SK-N-SH (cell line): ENCODE results near the gene NOS1. TPM values are rescaled to one million over a fixed set of nuclear protein-coding genes. Genes with fewer than 3 reads are reported as not detected.

Source experiments
- CTCF ChIA-PET: fragments of 300-600, 350-600 bp; formaldehyde crosslinking; extraction: SDS; loops from one replicate; lab custom pipeline; 2021; lab: Yijun Ruan, JAX
- POLR2A ChIA-PET: fragments of 350-600 bp; sonication (Branson Sonifier 250); formaldehyde crosslinking; extraction: SDS; loops from one replicate; lab custom pipeline; 2020; ENCODE audit warnings: antibody characterized with exemption, inconsistent platforms; lab: Yijun Ruan, JAX
- DNase-seq: peaks from one replicate; pipeline ENCODE4 v3.0.0; 2012
- H2AFZ ChIP-seq: fragments of 200-600 bp; sonication (generic); 2 replicates; pipeline ENCODE4 v1.8.1; 2016; ENCODE audit warnings: antibody characterized with exemption, mild to moderate bottlenecking, low read depth
- H3F3A ChIP-seq: fragments of 200-600 bp; sonication (generic); replicated peaks from 2 replicates; pipeline ENCODE3; 2016; ENCODE audit warnings: antibody characterized with exemption, mild to moderate bottlenecking; ENCODE audit not compliant: insufficient read depth
- H3K27ac ChIP-seq, 2 experiments: fragments of 200-500 bp in 1 of 2; fragments of 200-600 bp in 1 of 2; sonication (Bioruptor generic) in 1 of 2; sonication (generic), shearing (Covaris generic) in 1 of 2; 2 replicates each; pipeline versions ENCODE4 v1.5.1 to v1.6.1; 2014 to 2016; ENCODE audit warnings: low read depth in 2 of 2, inconsistent platforms in 1 of 2, low read length in 1 of 2, mild to moderate bottlenecking in 1 of 2, mixed read lengths in 1 of 2
- H3K27me3 ChIP-seq: fragments of 200-600 bp; sonication (generic), shearing (Covaris generic); 2 replicates; pipeline ENCODE4 v1.6.1; 2016; ENCODE audit warnings: mixed run types; ENCODE audit not compliant: insufficient read depth
- H3K36me3 ChIP-seq, 2 experiments: fragments of 200-500 bp in 1 of 2; fragments of 200-600 bp in 1 of 2; sonication (Bioruptor generic) in 1 of 2; sonication (generic) in 1 of 2; replicated peaks in 1 of 2; 2 replicates each; pipeline versions ENCODE3 to v1.5.1; 2014 to 2016; ENCODE audit warnings: low read length in 1 of 2, mild to moderate bottlenecking in 1 of 2; ENCODE audit not compliant: insufficient read depth in 2 of 2, control insufficient read depth in 1 of 2
- H3K4me1 ChIP-seq, 2 experiments: fragments of 200-500 bp in 1 of 2; fragments of 200-600 bp in 1 of 2; sonication (Bioruptor generic) in 1 of 2; sonication (generic), shearing (Covaris generic) in 1 of 2; 2 replicates each; pipeline versions ENCODE4 v1.5.1 to v1.6.1; 2014 to 2016; ENCODE audit warnings: low read depth in 1 of 2, low read length in 1 of 2, mixed run types in 1 of 2; ENCODE audit not compliant: insufficient read depth in 2 of 2, control insufficient read depth in 1 of 2
- H3K4me2 ChIP-seq: fragments of 200-600 bp; sonication (generic), shearing (Covaris generic); 2 replicates; pipeline ENCODE4 v1.6.1; 2017; ENCODE audit warnings: mixed run types
- H3K4me3 ChIP-seq, 2 experiments: fragments of 200-500 bp in 1 of 2; fragments of 200-600 bp in 1 of 2; sonication (Bioruptor generic) in 1 of 2; sonication (generic), shearing (Covaris generic) in 1 of 2; 2 replicates each; pipeline versions ENCODE4 v1.5.1 to v1.8.1; 2014 to 2016; ENCODE audit warnings: low read depth in 2 of 2, inconsistent platforms in 1 of 2, low read length in 1 of 2, mild to moderate bottlenecking in 1 of 2, mixed read lengths in 1 of 2, moderate library complexity in 1 of 2
- H3K79me2 ChIP-seq: fragments of 200-600 bp; sonication (generic); 2 replicates; pipeline ENCODE4 v1.8.1; 2017; ENCODE audit warnings: mild to moderate bottlenecking; ENCODE audit not compliant: insufficient read depth
- H3K9ac ChIP-seq: fragments of 200-600 bp; sonication (generic); 2 replicates; pipeline ENCODE4 v1.6.1; 2017; ENCODE audit warnings: mixed run types
- H3K9me2 ChIP-seq: fragments of 200-600 bp; sonication (generic); 2 replicates; pipeline ENCODE4 v1.6.1; 2017; ENCODE audit warnings: mixed run types
- H3K9me3 ChIP-seq: fragments of 200-600 bp; sonication (generic); 2 replicates; pipeline ENCODE4 v1.6.1; 2017; ENCODE audit warnings: mixed run types, mild to moderate bottlenecking, moderate library complexity
- H4K20me1 ChIP-seq: fragments of 200-600 bp; sonication (generic); 2 replicates; pipeline ENCODE4 v1.6.1; 2017; ENCODE audit warnings: mild to moderate bottlenecking, mixed run types; ENCODE audit not compliant: insufficient read depth
- CTCF ChIP-seq: fragments of 200-600 bp; sonication (generic); IDR thresholded peaks from 2 replicates; pipeline ENCODE4 v1.6.1; 2017; ENCODE audit warnings: antibody characterized with exemption, mild to moderate bottlenecking, moderate library complexity
- ELF1 ChIP-seq: IDR thresholded peaks from 2 replicates; pipeline ENCODE4 v1.4.0; 2012
- EZH2phosphoT487 ChIP-seq: fragments of 200-600 bp; sonication (generic); IDR thresholded peaks from 2 replicates; pipeline ENCODE4 v1.6.1; 2017; ENCODE audit warnings: low read depth, mixed run types, mild to moderate bottlenecking, antibody characterized with exemption, moderate library complexity, borderline replicate concordance
- FOSL2 ChIP-seq: IDR thresholded peaks from 2 replicates; pipeline ENCODE4 v1.4.0; 2012; ENCODE audit warnings: low read depth, mild to moderate bottlenecking, moderate library complexity, borderline replicate concordance
- FOXJ3 ChIP-seq: sonication (generic); formaldehyde crosslinking; IDR thresholded peaks from 2 replicates; pipeline ENCODE4 v1.5.1; 2020; ENCODE audit warnings: mild to moderate bottlenecking, missing genetic modification reagents
- GABPA ChIP-seq: IDR thresholded peaks from 2 replicates; pipeline ENCODE4 v1.4.0; 2012; ENCODE audit warnings: low read depth, mild to moderate bottlenecking
- IRF3 ChIP-seq: fragments of 150-350 bp; IDR thresholded peaks from 2 replicates; pipeline ENCODE4 v1.6.1; 2016; ENCODE audit warnings: mild to moderate bottlenecking, low read depth, low read length
- JUND ChIP-seq: IDR thresholded peaks from 2 replicates; pipeline ENCODE4 v1.4.0; 2012
- MAX ChIP-seq: IDR thresholded peaks from 2 replicates; pipeline ENCODE4 v1.4.0; 2012; ENCODE audit warnings: low read depth
- MEF2A ChIP-seq: IDR thresholded peaks from 2 replicates; pipeline ENCODE4 v1.4.0; 2012; ENCODE audit warnings: low read depth, borderline replicate concordance
- MXI1 ChIP-seq: IDR thresholded peaks from 2 replicates; pipeline ENCODE4 v1.6.1; 2012; ENCODE audit warnings: mild to moderate bottlenecking, low read depth, low read length, improper control_type of control experiment
- NFIC ChIP-seq: IDR thresholded peaks from 2 replicates; pipeline ENCODE4 v1.4.0; 2012; ENCODE audit warnings: borderline replicate concordance
- NRF1 ChIP-seq: IDR thresholded peaks from 2 replicates; pipeline ENCODE4 v1.6.1; 2012; ENCODE audit warnings: low read depth, mild to moderate bottlenecking, low read length
- PBX3 ChIP-seq: IDR thresholded peaks from 2 replicates; pipeline ENCODE4; 2012
- RCOR1 ChIP-seq: fragments of 150-350 bp; IDR thresholded peaks from 2 replicates; pipeline ENCODE4 v1.6.1; 2017; ENCODE audit warnings: antibody characterized with exemption, low read length
- RXRA ChIP-seq: IDR thresholded peaks from 2 replicates; pipeline ENCODE4 v1.4.0; 2012; ENCODE audit warnings: low read depth, mild to moderate bottlenecking, borderline replicate concordance
- SMC3 ChIP-seq: IDR thresholded peaks from 2 replicates; pipeline ENCODE4 v1.6.1; 2012; ENCODE audit warnings: low read depth, low read length, improper control_type of control experiment
- TCF12 ChIP-seq: IDR thresholded peaks from 2 replicates; pipeline ENCODE4 v1.4.0; 2012
- USF1 ChIP-seq: IDR thresholded peaks from 2 replicates; pipeline ENCODE4 v1.4.0; 2012; ENCODE audit warnings: low read depth, borderline replicate concordance
- ZBTB33 ChIP-seq: IDR thresholded peaks from 2 replicates; pipeline ENCODE4 v1.4.0; 2012; ENCODE audit warnings: low read depth, borderline replicate concordance
- WGBS: methylation state at CpG from one replicate; pipeline ENCODE4 v1.1.6; 2017; ENCODE audit warnings: low lambda C conversion rate; 5-methylcytosine and 5-hydroxymethylcytosine counted together
- polyA plus RNA-seq, 3 experiments: library from polyadenylated mRNA; depleted of rRNA; stranded (reverse); fragments of >200 nt; gene quantifications; 2 replicates each; pipeline ENCODE4 v1.2.3, GENCODE V29; 2012

The NOS1 gene
- polyA plus RNA-seq, 1 of the 3 experiments (the other 2 are of a cell fraction), result 0.02 TPM

- H4K20me1 ChIP-seq, result no peaks in the 10 kb centered on the region
Observed at GRCh38 chr12:117228239-117228638, 133.2 kb downstream of the NOS1 start.

More at GRCh38 chr12:117228239-117228638, 133.2 kb downstream of the NOS1 start:
- WGBS, result 49% methylated on average over 2 of the region's 2 CpGs
- CTCF ChIA-PET, result interaction anchor here (0.6 to 5.2 kb wide), 7 partner anchors 8 to 629 kb away, joined by 3 to 38 read pairs (median 6); no protein-coding TSS in a partner anchor
- no peak overlapping the region for H3K4me3 ChIP-seq
- no peaks in the 10 kb centered on the region for H3K36me3 ChIP-seq
- H2AFZ ChIP-seq, result no peak overlapping the region
- H3K4me1 ChIP-seq, result no peaks in the 10 kb centered on the region
- no peak overlapping the region for H3K9ac ChIP-seq
- no peaks in the 10 kb centered on the region for H3K9me3 ChIP-seq
- no peak for TF ChIP-seq USF1
- no peak for TF ChIP-seq ELF1
- TF ChIP-seq MEF2A, result no peak
- no peak for TF ChIP-seq PBX3
- no peak for TF ChIP-seq MAX
- no peak for TF ChIP-seq MXI1
- no peak for TF ChIP-seq IRF3
- no peak for TF ChIP-seq RCOR1
- TF ChIP-seq SMC3, result no peak
- TF ChIP-seq NFIC, result no peak
- TF ChIP-seq NRF1, result no peak
- no peak for TF ChIP-seq CTCF
- TF ChIP-seq JUND, result no peak
- no peak for TF ChIP-seq FOSL2
- TF ChIP-seq TCF12, result no peak
- no peak for TF ChIP-seq RXRA
- no peak for TF ChIP-seq ZBTB33
- no peak for TF ChIP-seq GABPA
- no peak for TF ChIP-seq FOXJ3
- no peak for TF ChIP-seq EZH2phosphoT487
- TF ChIP-seq, all 33 proteins: peak for 0
- Histone ChIP-seq H3K27ac (no peak overlapping the region), H3K79me2 (no peaks in the 10 kb centered on the region), H3K4me2 (no peak overlapping the region), H3K27me3 (no peaks in the 10 kb centered on the region), H3K9me2 (no peaks in the 10 kb centered on the region), H3F3A (no peaks in the 10 kb centered on the region)
- POLR2A ChIA-PET, result no interaction called here
- DNase-seq, result no peak
